COLO829 (cell line): ENCODE results near the gene GRM7.

Experiments used
- DNase-seq: peaks from one replicate; pipeline ENCODE4 v3.0.0; 2012; ENCODE audit warnings: low spot score

The GRM7 gene

DNA sequence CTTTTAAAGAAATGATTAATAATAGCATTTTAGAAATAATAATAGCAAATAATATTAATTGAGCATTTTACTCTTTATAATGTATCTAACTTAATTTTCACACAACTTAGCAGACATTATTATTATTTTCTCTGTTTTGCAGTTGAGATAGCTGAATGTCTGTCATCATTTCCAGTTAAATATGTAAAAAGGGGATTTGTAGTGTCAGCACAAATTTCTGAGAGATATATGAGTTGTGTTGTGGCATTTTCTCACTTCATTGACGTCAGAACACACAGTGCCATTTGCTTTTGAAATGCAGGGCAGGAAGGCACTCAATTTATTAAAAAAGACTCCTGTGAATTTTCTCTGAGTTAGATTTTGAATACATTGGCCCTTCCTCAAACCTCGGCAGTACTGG is 111.0 kb downstream of the GRM7 start:
- no peak for DNase-seq

DNA sequence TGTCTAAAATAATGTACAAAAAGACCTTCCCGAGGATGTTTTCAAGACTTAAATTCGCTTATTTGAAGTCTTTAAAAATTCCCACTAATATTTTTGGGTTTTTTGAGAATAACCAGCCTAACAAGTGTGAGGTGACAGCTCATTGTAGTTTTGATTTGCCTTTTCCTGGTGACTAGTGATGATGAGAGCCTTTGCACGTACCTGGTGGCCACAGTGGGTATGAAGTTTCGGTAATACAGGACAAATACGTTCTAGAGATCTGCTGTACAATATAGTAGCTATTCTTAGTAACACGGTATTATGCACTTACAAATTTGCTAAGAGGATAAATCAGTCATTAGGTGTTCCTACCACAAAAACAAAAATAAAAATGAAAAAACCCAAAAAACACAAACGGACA is 124.9 kb downstream of the GRM7 start:
- DNase-seq: no peak

DNA sequence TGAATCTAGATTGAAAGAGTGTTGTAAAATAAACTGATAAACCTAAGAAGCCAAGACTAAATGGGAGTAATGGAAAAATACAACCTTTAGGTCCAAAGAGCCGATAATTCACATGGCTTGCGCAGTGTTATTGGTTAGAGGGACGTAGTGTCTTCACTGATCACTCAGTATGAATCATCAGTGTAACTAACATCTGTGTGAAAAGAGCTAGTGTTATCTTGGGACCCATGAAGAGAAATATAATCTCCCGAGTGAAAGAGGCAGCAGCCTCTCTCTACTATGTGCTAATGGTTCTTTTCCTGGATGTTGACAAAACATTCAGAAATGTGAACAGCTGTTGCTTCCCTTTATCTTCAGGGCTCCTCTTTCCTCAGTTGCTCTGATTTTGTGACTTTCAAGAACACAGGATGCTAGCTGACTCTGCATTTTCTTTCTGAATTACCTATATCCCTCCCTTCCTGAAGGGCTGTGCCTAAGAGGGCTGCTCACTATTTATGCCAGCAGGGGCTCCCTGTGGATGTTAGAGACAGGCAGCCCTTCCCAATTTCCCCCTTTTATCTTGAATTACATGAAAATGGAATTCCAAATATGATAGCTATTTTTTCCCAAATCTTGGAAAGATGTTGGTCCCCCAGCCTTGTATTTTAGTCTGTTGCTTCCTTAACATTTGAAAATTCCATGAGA is 128.8 kb downstream of the GRM7 start:
- DNase-seq: peak; percentile 54

DNA sequence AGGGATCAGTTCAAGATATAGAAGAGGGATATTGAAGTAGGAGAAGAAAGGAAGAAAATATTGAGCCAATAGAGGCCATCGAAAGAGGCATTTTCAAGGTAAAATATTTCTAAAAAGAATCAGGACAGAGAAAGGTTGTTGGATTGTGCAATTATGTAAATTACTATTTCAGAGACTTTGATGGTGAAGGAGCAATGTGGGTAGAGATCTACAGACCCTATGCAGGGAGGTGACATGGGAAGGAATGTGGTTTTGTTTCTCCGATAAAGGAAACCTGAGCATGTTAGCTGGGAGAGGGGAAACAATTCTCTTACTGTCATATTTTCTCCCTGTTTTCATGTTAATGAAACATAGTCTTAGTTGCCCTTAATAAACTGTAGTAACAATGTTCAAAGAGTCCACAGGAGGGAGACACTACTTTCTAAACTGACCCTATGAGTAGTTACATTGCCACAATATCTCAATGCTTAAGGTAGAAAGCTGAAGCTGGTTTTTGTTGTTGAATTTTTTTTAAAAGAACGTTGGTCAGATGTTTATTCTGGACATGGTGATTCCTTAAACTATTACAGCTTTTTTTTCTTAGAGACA is 133.3 kb downstream of the GRM7 start:
- DNase-seq: peak; percentile 17

DNA sequence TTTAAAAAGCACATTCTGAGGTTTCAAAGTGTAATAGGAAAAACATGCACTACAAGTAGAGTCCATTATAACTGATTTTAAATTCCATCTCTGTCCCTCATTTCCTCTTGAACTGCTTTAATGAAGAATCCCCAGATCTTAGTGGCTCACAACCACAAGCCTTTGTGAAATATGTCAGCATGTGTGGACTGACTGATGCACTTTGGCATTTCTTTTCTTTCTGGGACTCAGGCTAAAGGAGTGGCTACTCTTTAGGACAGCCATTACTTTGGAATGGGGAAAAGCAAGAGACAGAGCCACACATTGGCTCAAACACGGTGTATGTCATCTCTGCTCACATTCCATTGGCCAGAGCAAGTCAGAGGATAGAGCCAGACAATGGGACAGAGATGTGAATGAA is 139.6 kb downstream of the GRM7 start:
- DNase-seq: no peak

- DNase-seq: no peak
Measured at GRCh38 chr3:7001370-7001769, 140.5 kb downstream of the GRM7 start.

- no peak for DNase-seq
Measured at GRCh38 chr3:7015683-7016440, 154.9 kb downstream of the GRM7 start.

DNA sequence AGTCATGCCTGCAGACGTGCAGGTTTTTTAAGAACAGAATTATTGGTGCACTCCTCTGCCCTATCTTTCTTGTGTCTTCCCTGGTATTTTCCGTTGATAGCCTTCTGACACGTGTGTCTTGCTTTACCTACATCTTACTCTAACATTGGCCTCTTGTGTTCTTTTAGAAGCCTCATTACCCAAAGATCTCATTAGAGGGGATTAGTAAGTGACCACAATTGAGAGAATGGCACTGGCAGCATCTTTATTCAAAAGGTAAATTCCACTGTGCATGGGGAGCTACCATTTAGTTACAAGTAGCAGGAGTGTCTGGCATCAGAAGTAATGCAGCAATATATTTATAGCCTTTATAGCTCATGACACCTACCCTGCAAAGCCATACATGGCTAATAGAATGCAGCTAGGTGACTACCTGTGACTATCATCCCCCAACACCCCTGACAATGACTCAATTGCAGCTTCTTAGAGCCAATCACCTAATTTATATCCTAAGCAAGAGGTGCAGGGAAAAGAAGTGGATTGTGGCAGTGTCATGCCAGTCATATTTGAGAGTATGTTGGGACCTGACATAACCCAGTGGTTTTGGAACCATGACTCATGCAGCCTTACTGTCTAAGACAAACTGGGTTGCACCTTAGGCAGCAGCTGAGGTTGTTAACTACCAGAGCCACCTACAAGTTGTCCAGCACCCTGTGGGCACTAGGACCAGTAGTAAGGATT is 164.8 kb downstream of the GRM7 start:
- DNase-seq: no peak

DNA sequence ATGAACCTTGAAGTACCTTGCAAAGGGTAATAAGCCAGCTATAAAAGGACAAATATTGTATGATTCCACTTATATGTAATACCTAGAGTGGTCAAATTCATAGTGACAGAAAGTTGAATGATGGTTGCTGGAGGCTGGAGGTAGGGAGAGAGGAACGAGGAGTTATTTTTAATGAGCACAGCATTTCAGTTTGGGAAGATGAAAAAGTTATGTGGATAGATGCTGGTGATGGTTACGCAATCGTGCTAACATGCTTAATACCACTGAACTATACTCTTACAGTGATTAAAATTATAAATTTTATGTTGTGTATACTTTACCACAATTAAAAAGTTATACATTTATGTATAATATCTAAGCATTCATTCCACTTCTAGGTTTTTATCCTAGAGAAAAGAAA is 168.6 kb downstream of the GRM7 start:
- no peak for DNase-seq

DNA sequence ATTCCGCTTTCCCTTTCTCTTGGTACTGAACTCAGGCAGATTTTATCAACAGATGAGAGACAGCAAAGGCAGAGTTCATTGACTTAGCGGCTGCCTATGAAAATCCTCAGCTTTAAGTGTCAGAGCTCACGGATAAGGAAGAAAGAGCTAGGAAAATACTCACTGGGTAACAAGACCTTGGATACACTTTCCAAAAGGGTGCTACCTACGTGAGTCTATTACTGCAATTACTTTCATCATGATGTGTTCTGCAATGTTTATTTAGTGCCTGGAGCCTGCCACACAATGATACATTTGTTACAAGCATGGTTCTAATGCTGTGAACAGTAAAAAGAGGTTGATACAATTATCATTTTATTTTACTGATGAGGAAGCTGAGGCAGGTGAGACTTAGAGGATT is 177.5 kb downstream of the GRM7 start:
- no peak for DNase-seq

- DNase-seq: no peak
Measured at GRCh38 chr3:7062714-7063113, 201.8 kb downstream of the GRM7 start.

GRCh38 chr3:7070461-7070860 is 209.5 kb downstream of the GRM7 start:
- no peak for DNase-seq

DNA sequence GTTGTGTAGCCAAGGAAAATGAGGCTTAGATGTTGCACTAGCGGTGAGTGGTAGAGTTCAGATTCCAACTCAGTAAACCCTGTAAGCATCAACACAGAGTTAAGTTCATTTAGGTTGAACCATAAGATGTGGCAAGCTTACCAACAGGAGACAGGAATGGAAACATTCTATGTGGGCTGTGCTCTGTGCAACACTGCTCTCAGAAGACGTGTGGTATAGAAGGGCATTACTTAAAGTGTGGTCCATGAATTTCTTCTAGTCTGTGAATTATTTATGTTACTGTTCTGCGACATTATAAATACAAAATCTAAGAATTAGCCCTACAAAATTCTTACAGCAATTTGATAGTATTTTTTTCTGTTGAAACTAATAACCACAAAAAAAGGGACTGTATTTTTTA is 213.3 kb downstream of the GRM7 start:
- DNase-seq: no peak

GRCh38 chr3:7075117-7075516 is 214.2 kb downstream of the GRM7 start:
- no peak for DNase-seq

DNA sequence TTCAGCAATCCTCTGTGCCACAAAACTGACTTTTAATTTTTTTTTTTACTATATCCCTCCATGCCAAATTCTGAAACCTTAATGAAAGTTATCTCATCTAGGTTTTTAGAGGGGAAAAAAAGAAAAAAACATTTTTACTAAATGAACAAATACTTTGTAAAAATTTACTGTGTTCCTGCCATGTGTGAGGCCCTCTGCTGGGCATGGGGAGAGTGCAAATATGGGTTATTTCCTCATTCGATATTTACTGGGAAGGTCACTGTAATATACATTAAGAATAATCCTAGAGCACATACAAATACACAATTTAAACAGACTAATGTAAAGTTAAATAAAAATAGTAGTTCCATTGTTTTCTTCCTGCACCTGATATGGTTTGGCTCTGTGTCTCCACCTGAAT is 215.0 kb downstream of the GRM7 start:
- DNase-seq: no peak

DNA sequence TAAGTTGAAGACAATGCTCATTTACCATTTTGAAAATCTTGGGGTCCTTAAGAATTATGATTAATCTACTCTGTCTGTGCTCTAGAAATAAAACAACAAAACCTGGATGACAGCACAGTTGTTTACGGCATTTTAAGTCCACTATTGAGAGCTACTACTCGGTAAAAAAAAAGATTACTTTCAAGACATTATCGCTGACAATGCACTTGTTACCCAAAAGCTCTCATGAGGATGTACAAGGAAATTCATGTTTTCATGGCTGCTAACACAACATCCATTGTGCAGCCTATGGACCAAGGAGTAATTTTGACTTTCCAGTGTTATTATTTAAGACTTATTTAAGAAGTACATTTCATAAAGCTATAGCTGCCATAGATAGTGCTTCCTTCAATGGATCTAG is 221.3 kb downstream of the GRM7 start:
- DNase-seq: no peak

GRCh38 chr3:7086417-7086816 is 225.5 kb downstream of the GRM7 start:
- no peak for DNase-seq

GRCh38 chr3:7095116-7095515 is 234.2 kb downstream of the GRM7 start:
- no peak for DNase-seq

- DNase-seq: no peak
Measured at GRCh38 chr3:7100136-7100535, 239.2 kb downstream of the GRM7 start.

DNA sequence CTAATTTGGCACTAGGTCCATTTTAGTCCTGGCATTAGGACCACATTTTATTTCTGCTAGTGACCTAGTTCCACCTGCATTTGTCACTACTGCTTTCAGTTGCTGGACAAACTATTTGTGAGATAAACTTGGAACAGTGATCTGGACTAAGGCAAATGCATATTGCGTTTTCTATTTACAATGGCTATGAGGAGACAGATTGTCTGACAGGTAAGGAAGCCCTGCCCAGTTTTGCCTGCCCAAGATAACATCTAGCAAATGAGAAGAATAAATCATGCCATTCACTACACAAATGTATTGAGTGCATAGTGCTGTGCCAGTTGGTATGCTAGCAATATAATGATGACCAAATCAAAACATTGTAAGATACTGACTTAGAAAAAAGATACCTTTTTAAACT is 245.7 kb downstream of the GRM7 start:
- no peak for DNase-seq

GRCh38 chr3:7112523-7113056 is 251.7 kb downstream of the GRM7 start:
- DNase-seq: no peak

- peak; percentile 6 for DNase-seq
Measured at GRCh38 chr3:7144697-7145308, 283.9 kb downstream of the GRM7 start.
